D341Med (cell line): Measurements from ENCODE around the gene LCE3E.

Source experiments
- DNase-seq: peaks from one replicate; pipeline ENCODE4 v3.0.0; 2012; ENCODE audit warnings: low spot score

Gene LCE3E

DNA sequence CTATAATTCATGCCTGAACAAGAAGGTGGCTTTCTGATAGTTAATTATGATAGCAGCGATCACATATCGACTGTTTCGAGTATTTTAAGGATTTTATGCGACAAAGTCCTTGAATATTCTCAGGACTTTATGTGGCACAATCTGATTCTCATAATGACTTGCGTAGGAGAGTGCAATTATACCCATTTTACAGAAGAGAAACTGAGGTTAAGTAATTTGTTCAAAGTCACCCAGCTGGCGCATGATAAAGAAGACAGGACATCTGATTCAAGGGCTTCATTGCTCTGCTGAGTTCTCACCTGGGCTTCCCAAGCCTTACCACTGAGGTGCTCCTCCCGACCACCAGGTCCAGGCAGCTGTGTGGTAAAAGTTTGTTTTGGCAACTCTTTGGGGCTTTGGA, 50.5 kb downstream of the LCE3E start:
- DNase-seq: no peak
